Germinal center (tissue), 1 donor: Measurements from ENCODE around the gene FBXW4.

ENCODE experiments used
- DNase-seq: peaks from one replicate; pipeline ENCODE4 v3.0.0; 2012; ENCODE audit warnings: mixed read lengths, low spot score

The FBXW4 gene

GRCh38 chr10:101695404-101695890, 477 bp upstream of the FBXW4 start:
- no peak for DNase-seq

GRCh38 chr10:101693978-101694673, 844 bp downstream of the FBXW4 start:
- DNase-seq = peak; percentile 69

GRCh38 chr10:101693651-101693977, 1.4 kb downstream of the FBXW4 start:
- DNase-seq = no peak

- DNase-seq = no peak
These were observed 3.9 kb downstream of the FBXW4 start for GRCh38 chr10:101691081-101691480.

GRCh38 chr10:101690461-101690860, 4.5 kb downstream of the FBXW4 start:
- no peak for DNase-seq

GRCh38 chr10:101687071-101687658, 7.8 kb downstream of the FBXW4 start:
- no peak for DNase-seq

- no peak for DNase-seq
These were observed 8.6 kb downstream of the FBXW4 start for GRCh38 chr10:101686133-101686925.

GRCh38 chr10:101684782-101685181, 10.2 kb downstream of the FBXW4 start:
- no peak for DNase-seq

- no peak for DNase-seq
These were observed 11.7 kb downstream of the FBXW4 start for GRCh38 chr10:101683276-101683675.

- no peak for DNase-seq
These were observed 12.7 kb downstream of the FBXW4 start for GRCh38 chr10:101682172-101682825.

- no peak for DNase-seq
These were observed 18.4 kb downstream of the FBXW4 start for GRCh38 chr10:101676565-101676964.

GRCh38 chr10:101675115-101675514, 19.9 kb downstream of the FBXW4 start:
- no peak for DNase-seq

- no peak for DNase-seq
These were observed 22.4 kb downstream of the FBXW4 start for GRCh38 chr10:101672536-101672935.

GRCh38 chr10:101671453-101671852, 23.5 kb downstream of the FBXW4 start:
- DNase-seq = no peak

GRCh38 chr10:101670635-101671034, 24.3 kb downstream of the FBXW4 start:
- no peak for DNase-seq

- no peak for DNase-seq
These were observed 25.8 kb downstream of the FBXW4 start for GRCh38 chr10:101669181-101669580.

- no peak for DNase-seq
These were observed 26.4 kb downstream of the FBXW4 start for GRCh38 chr10:101668566-101668965.

GRCh38 chr10:101666083-101666482, 28.9 kb downstream of the FBXW4 start:
- no peak for DNase-seq

- no peak for DNase-seq
These were observed 31.9 kb downstream of the FBXW4 start for GRCh38 chr10:101663097-101663496.

- no peak for DNase-seq
These were observed 34.7 kb downstream of the FBXW4 start for GRCh38 chr10:101660256-101660655.

- no peak for DNase-seq
These were observed 36.0 kb downstream of the FBXW4 start for GRCh38 chr10:101658975-101659374.

GRCh38 chr10:101656890-101657289, 38.1 kb downstream of the FBXW4 start:
- no peak for DNase-seq

- DNase-seq = no peak
These were observed 39.4 kb downstream of the FBXW4 start for GRCh38 chr10:101655570-101655969.
